ENCODE data around the gene LGR4. TPM values are rescaled to one million over a fixed set of nuclear protein-coding genes. Genes with fewer than 3 reads are reported as not detected.

The LGR4 gene
- total and polyA plus RNA-seq, 9 of the 15 experiments (the other 6 are each of a cell fraction or from before 2014, with no cell fraction given) = 0.94 to 10.1 (median 5.8) TPM

DNA sequence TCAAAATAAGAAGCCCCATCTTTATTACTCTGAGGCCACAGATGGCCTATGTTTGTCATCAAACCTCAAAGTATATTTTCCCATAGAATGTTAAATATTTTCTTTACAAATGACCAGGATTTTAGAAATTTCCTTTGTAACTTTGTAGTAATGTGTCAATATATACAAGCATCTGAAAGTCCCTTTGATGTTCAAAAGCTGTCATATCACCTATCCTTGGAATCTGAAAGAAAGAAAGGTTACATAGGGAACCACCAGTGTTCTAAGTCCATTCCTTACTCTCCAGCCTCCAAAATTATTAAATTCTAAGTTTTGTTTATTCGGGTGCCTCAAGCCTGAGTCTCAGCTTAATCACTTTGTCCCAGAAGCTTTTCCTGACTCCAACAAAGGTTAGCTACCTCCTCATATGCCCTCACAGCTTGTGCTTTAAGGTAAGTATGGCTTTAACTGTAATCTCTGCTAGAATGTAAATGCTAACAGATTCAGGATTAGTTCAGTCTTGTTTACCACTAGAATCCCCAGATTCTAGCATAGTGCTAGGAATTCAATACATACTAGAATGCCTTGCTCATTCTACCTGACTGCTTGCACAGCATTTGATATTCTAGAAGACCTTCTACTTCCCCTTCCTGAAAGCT, 141.8 kb downstream of the LGR4 start:
- no peaks in the 10 kb centered on the region for H4K20me1 ChIP-seq (replicated peaks; ENCODE audit: control insufficient read depth, insufficient read depth, low read length)
- H2AFZ ChIP-seq (ENCODE audit: low read depth, low read length) = no peak overlapping the region
- TF ChIP-seq ADNP (tag; IDR thresholded peaks at IDR 0.05) = no peak
- TF ChIP-seq NFIC (IDR thresholded peaks at IDR 0.05) = no peak
- TF ChIP-seq ILK (tag; IDR thresholded peaks at IDR 0.05; ENCODE audit: borderline replicate concordance, low read depth) = no peak
- no peak for TF ChIP-seq RFX7 (CRISPR knock-in tag; IDR thresholded peaks at IDR 0.05)
- no peak for TF ChIP-seq ZNF707 (CRISPR knock-in tag; conservative IDR thresholded peaks at IDR 0.05)
- no peak for TF ChIP-seq ZNF584 (CRISPR knock-in tag; IDR thresholded peaks at IDR 0.05; ENCODE audit: low read depth)
- TF ChIP-seq HCFC1 (IDR thresholded peaks at IDR 0.05; ENCODE audit: low read depth, low read length) = no peak
- TF ChIP-seq RCOR1 (IDR thresholded peaks at IDR 0.05; ENCODE audit: borderline replicate concordance in 1 of 2, low read depth in 2 of 2, low read length in 2 of 2) = no peak
- no peak for TF ChIP-seq SMARCE1 (IDR thresholded peaks at IDR 0.05)
- TF ChIP-seq DDX20 (tag; IDR thresholded peaks at IDR 0.05; ENCODE audit: low read depth) = no peak
- TF ChIP-seq, protein P1, sequence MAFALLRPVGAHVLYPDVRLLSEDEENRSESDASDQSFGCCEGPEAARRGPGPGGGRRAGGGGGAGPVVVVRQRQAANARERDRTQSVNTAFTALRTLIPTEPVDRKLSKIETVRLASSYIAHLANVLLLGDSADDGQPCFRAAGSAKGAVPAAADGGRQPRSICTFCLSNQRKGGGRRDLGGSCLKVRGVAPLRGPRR (CRISPR knock-in tag; IDR thresholded peaks at IDR 0.05) = no peak
- TF ChIP-seq, protein P2, sequence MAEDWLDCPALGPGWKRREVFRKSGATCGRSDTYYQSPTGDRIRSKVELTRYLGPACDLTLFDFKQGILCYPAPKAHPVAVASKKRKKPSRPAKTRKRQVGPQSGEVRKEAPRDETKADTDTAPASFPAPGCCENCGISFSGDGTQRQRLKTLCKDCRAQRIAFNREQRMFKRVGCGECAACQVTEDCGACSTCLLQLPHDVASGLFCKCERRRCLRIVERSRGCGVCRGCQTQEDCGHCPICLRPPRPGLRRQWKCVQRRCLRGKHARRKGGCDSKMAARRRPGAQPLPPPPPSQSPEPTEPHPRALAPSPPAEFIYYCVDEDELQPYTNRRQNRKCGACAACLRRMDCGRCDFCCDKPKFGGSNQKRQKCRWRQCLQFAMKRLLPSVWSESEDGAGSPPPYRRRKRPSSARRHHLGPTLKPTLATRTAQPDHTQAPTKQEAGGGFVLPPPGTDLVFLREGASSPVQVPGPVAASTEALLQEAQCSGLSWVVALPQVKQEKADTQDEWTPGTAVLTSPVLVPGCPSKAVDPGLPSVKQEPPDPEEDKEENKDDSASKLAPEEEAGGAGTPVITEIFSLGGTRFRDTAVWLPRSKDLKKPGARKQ (CRISPR knock-in tag; IDR thresholded peaks at IDR 0.05) = no peak
- no peak for TF ChIP-seq LCOR (CRISPR knock-in tag; IDR thresholded peaks at IDR 0.05)
- TF ChIP-seq, protein P3, sequence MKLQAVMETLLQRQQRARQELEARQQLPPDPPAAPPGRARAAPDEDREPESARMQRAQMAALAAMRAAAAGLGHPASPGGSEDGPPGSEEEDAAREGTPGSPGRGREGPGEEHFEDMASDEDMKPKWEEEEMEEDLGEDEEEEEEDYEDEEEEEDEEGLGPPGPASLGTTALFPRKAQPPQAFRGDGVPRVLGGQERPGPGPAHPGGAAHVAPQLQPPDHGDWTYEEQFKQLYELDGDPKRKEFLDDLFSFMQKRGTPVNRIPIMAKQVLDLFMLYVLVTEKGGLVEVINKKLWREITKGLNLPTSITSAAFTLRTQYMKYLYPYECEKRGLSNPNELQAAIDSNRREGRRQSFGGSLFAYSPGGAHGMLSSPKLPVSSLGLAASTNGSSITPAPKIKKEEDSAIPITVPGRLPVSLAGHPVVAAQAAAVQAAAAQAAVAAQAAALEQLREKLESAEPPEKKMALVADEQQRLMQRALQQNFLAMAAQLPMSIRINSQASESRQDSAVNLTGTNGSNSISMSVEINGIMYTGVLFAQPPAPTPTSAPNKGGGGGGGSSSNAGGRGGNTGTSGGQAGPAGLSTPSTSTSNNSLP (IDR thresholded peaks at IDR 0.05; ENCODE audit: borderline replicate concordance, low read depth, low read length) = no peak
- no peak for TF ChIP-seq POLR3G (IDR thresholded peaks at IDR 0.05; ENCODE audit: extremely low read depth, insufficient read length, insufficient replicate concordance)
- no peak for TF ChIP-seq ZNF197 (CRISPR knock-in tag; IDR thresholded peaks at IDR 0.05; ENCODE audit: low read depth)
- no peaks in the 10 kb centered on the region for H3K4me1 ChIP-seq (replicated peaks in 1 of 2; ENCODE audit: control insufficient read depth in 2 of 2, insufficient read depth in 2 of 2, low read length in 2 of 2)
- ChIA-PET CTCF (ENCODE audit: low intra/inter-chr PET ratio) (no interaction called here), POLR2A (no interaction called here)
- no TSS peak for BruUV-seq (replicated peaks)
- no peaks in the 10 kb centered on the region for H3K9me1 ChIP-seq (ENCODE audit: control insufficient read depth, insufficient read depth, low read length)
- no peaks in the 10 kb centered on the region for H3K79me2 ChIP-seq (ENCODE audit: control insufficient read depth, insufficient read depth, low read length)
- intact Hi-C loops (cut with micrococcal nuclease) = no loop called here
- H3K9ac ChIP-seq (ENCODE audit: insufficient read depth in 1 of 2, low read depth in 2 of 2, low read length in 2 of 2) = no peak overlapping the region
- DNase-seq (ENCODE audit: extremely low read depth in 1 of 4, low spot score in 3 of 4) (no peak), FAIRE-seq (no peak), ATAC-seq (no peak)
- no peaks in the 10 kb centered on the region for H3K9me3 ChIP-seq (replicated peaks; ENCODE audit: control insufficient read depth, insufficient read depth, low read depth, low read length)
- no peak overlapping the region for H3K4me2 ChIP-seq (ENCODE audit: insufficient read depth, low read length)
- 71% methylated on average over 1 of the region's 1 CpG for WGBS (ENCODE audit: insufficient coverage, low coverage, missing lambda C conversion rate)
- in situ Hi-C loops (cut with MboI) = no loop called here
- no peaks in the 10 kb centered on the region for H3K36me3 ChIP-seq (ENCODE audit: control insufficient read depth, insufficient read depth, low read length)
- H3K4me3 ChIP-seq = no peak overlapping the region
- H3K27me3 ChIP-seq (ENCODE audit: control insufficient read depth in 2 of 2, insufficient read depth in 2 of 2, low read length in 2 of 2) = no peaks in the 10 kb centered on the region
- H3K27ac ChIP-seq (ENCODE audit: extremely low read depth, low read depth, low read length) = no peak overlapping the region
